HL-60 (cell line): Measurements from ENCODE around the gene PRDM11.

Experiments used
- DNase-seq, 2 experiments: peaks; one replicate each; pipeline ENCODE4 v3.0.0-alpha.2; 2010 to 2020; ENCODE audit warnings: low read depth in 1 of 2, low spot score in 1 of 2
- H3K27ac ChIP-seq: fragments of 250-450 bp; sonication (Bioruptor Pico); replicated peaks from 2 replicates; pipeline ENCODE4 v1.5.1; 2020; ENCODE audit warnings: mild to moderate bottlenecking, moderate library complexity
- H3K27me3 ChIP-seq: fragments of 250-450 bp; sonication (Bioruptor Pico); 2 replicates; pipeline ENCODE4 v1.5.1; 2021; ENCODE audit warnings: mild to moderate bottlenecking, moderate library complexity; ENCODE audit not compliant: insufficient read depth, poor library complexity, severe bottlenecking
- H3K4me3 ChIP-seq: replicated peaks from 2 replicates; pipeline ENCODE4 v1.5.1; 2011; ENCODE audit warnings: mild to moderate bottlenecking, control low read depth, low read length; ENCODE audit not compliant: insufficient read depth
- CTCF ChIP-seq: IDR thresholded peaks from one replicate; pipeline ENCODE4 v1.5.1; 2011; ENCODE audit warnings: low read length, control low read depth, inconsistent platforms; ENCODE audit not compliant: insufficient read depth
- GABPA ChIP-seq: IDR thresholded peaks from 2 replicates; pipeline ENCODE4 v1.6.1; 2012; ENCODE audit warnings: low read depth
- POLR2AphosphoS5 ChIP-seq: IDR thresholded peaks from 2 replicates; pipeline ENCODE4 v1.6.1; 2012; ENCODE audit warnings: low read depth
- REST ChIP-seq: IDR thresholded peaks from 2 replicates; pipeline ENCODE4 v1.6.1; 2012; ENCODE audit warnings: low read depth; ENCODE audit not compliant: insufficient replicate concordance
- SPI1 ChIP-seq: IDR thresholded peaks from 2 replicates; pipeline ENCODE4 v1.6.1; 2012; ENCODE audit warnings: low read depth, mild to moderate bottlenecking, borderline replicate concordance

The PRDM11 gene

GRCh38 chr11:45158210-45158731 lies 11.8 kb downstream of the PRDM11 start:
- TF ChIP-seq GABPA (no peak), REST (no peak), POLR2AphosphoS5 (no peak), CTCF (no peak), SPI1 (no peak)
- Histone ChIP-seq H3K4me3 (no peak overlapping the region), H3K27me3 (no peaks in the 10 kb centered on the region), H3K27ac (no peak overlapping the region)
- no peak for DNase-seq

DNA sequence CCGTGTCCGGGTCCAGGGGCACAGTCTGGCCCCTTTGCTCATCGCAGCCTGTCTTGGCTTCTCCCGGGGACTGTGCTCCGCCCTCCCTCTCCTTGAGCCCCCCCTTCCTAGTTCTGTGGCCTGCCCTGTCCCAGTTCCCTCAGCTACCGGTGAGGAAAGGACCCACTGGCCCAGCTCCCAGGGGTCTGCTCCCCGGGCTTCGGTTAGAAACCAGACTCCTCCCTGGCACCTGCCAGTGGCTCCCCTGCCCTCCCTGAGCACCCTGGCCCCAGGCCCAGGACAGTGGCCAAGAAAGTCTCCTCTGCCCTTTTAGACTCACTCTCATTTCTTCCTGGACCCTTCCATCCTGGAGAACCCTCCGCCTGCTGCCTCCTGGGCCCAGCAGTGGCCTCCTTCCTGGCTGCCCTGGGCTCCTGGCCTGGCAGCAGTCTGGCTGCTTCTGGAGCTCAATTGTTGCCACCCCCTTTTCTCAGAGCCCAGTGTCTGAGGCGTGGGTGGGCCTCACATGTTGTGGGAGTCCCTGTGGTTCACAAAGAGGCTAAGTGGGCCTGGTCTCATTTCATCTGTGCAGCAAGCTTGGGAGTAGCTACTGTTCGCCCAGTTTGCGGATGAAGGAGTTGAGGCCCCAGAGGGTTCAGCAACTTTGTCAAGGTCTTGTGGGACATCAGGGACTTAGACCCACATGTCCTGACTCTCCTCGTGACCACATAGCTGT lies 12.6 kb downstream of the PRDM11 start:
- no peak overlapping the region for H3K4me3 ChIP-seq
- no peak overlapping the region for H3K27ac ChIP-seq
- H3K27me3 ChIP-seq, result no peaks in the 10 kb centered on the region
- TF ChIP-seq REST (no peak), POLR2AphosphoS5 (no peak), CTCF (no peak), SPI1 (no peak), GABPA (no peak)
- DNase-seq, result no peak

DNA sequence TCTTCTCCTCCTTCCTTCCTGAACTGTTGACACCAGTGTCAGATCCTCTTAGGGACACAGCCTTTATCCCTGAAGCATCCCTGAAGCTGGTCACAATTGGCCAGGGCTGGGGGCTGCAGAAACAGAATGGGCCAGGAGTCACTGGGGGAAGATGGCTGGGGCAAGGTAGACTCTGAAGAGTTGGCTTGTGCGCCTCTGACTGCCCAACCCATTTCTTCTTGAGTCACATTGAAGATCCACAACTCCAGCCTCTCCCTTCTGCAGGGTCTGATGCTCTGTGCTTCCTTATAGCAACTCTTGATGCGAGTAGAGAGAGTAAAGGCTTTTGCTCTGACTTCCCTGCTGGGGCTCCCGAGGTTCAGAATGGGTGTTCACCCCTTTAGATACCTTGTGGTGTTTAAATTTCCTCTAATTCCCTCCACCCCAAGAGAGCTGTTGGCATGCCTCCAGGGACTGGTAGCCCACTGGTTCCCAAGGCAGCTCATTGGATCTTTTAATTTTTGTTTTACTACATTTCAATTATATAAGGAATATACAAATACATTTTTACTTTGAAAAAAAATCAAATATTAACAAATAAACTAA lies 13.4 kb downstream of the PRDM11 start:
- TF ChIP-seq GABPA, result no peak
- no peak for TF ChIP-seq POLR2AphosphoS5
- no peak for TF ChIP-seq REST
- TF ChIP-seq SPI1, result no peak
- TF ChIP-seq CTCF, result no peak
- no peak overlapping the region for H3K27ac ChIP-seq
- no peak for DNase-seq
- no peak overlapping the region for H3K4me3 ChIP-seq
- no peaks in the 10 kb centered on the region for H3K27me3 ChIP-seq
